ENCODE results near the gene STX5. TPM values are rescaled to one million over a fixed set of nuclear protein-coding genes. Genes with fewer than 3 reads are reported as not detected.

Gene STX5
- total and polyA plus RNA-seq, 9 of the 15 experiments (the other 6 are each of a cell fraction or from before 2014, with no cell fraction given) = 2.8 to 28.6 (median 23.7) TPM

DNA sequence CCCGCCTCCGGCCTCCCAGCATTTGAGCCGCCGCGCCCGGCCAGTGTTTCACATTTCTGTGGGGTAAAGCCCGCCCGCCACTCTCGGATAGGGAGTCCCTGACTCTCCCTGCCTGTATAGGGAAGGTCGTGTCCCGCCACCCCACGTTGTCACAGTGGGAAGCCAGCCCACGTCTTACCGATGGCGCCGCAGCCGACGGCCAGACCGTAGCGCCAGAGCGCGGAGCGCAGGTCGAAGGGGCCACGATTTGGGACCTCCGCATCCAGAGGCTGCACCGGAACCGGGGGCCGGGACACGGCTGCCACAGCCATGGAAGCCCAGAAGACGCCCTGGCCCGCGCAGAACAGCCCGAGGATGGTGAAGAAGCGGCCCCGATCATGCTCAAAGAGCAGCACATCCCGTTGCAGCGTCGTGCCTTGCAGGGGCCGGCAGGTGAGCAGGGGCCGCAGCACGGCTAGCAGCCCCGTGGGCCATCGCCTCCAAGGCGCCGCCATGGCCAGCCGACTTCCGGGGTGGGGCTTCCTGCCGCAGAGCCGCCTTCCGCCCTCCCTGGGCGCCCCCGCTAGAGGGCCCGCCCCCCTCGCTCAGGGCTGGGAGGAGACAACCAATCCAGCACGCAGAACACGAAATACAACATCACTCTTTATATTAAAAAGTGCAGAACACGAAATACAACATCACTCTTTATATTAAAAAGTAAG, 40.2 kb downstream of the STX5 start, which contains the start of gene TMEM223:
TMEM223 (minus strand) TSS at position 506 of the 701 bp plus-strand sequence; CDS start at position 494, 12 bp downstream.
- peaks cover 75% of the 10 kb centered on the region for H3K36me3 ChIP-seq (ENCODE audit: control insufficient read depth, insufficient read depth, low read length)
- peak within 1 kb of the TSS; percentile 100 for H3K4me3 ChIP-seq
- peak within 1 kb of the TSS; percentile 91 for H3K27ac ChIP-seq (ENCODE audit: extremely low read depth, low read depth, low read length)
- no TSS peak for BruUV-seq (replicated peaks)
- H4K20me1 ChIP-seq (replicated peaks; ENCODE audit: control insufficient read depth, insufficient read depth, low read length) = no peaks in the 10 kb centered on the region
- peak within 1 kb of the TSS; percentile 90 for H2AFZ ChIP-seq (ENCODE audit: low read depth, low read length)
- H3K9me3 ChIP-seq (replicated peaks; ENCODE audit: control insufficient read depth, insufficient read depth, low read depth, low read length) = no peaks in the 10 kb centered on the region
- in situ Hi-C loops (cut with MboI) (no loop called here), intact Hi-C loops (cut with micrococcal nuclease) (no loop called here)
- ChIA-PET POLR2A (interaction anchor here (0.7 to 11.4 kb wide), 12 partner anchors 11 to 217 kb away, joined by 3 to 116 read pairs (median 4); partner anchors contain the start of genes NXF1, STX5, WDR74 and ZBTB3), CTCF (ENCODE audit: low intra/inter-chr PET ratio) (no interaction called here)
- H3K4me1 ChIP-seq (replicated peaks in 1 of 2; ENCODE audit: control insufficient read depth in 2 of 2, insufficient read depth in 2 of 2, low read length in 2 of 2) = peaks cover 27% of the 10 kb centered on the region in 2 experiments
- DNase-seq (ENCODE audit: extremely low read depth in 1 of 4, low spot score in 3 of 4) (peak; percentile 84 to 92 (median 89)), FAIRE-seq (peak; percentile 86), ATAC-seq (peak; percentile 89)
- H3K9ac ChIP-seq (ENCODE audit: insufficient read depth in 1 of 2, low read depth in 2 of 2, low read length in 2 of 2) = peak within 1 kb of the TSS; percentile 84 to 96
- H3K4me2 ChIP-seq (ENCODE audit: insufficient read depth, low read length) = peak within 1 kb of the TSS; percentile 95
- 1% methylated on average over 55 of the region's 58 CpGs for WGBS (ENCODE audit: insufficient coverage, low coverage, missing lambda C conversion rate)
- no peaks in the 10 kb centered on the region for H3K27me3 ChIP-seq (ENCODE audit: control insufficient read depth in 2 of 2, insufficient read depth in 2 of 2, low read length in 2 of 2)
- H3K9me1 ChIP-seq (ENCODE audit: control insufficient read depth, insufficient read depth, low read length) = no peaks in the 10 kb centered on the region
- H3K79me2 ChIP-seq (ENCODE audit: control insufficient read depth, insufficient read depth, low read length) = peaks cover 50% of the 10 kb centered on the region
- TF ChIP-seq MXI1 (IDR thresholded peaks at IDR 0.05; ENCODE audit: low read depth, low read length) (peak; percentile 47; the same call in 1 of the 2 replicates), ZNF644 (tag; IDR thresholded peaks at IDR 0.05; ENCODE audit: low read depth) (no peak), ZKSCAN8 (CRISPR knock-in tag; IDR thresholded peaks at IDR 0.05) (no peak), KDM4B (IDR thresholded peaks at IDR 0.05; ENCODE audit: borderline replicate concordance in 2 of 2, low read depth in 1 of 2) (0 out of 4 replicates have a peak, but pooled peaks of 1 of the 2 experiments have one; percentile 72), SAFB2 (IDR thresholded peaks at IDR 0.05; ENCODE audit: borderline replicate concordance, low read depth, low read length, severe bottlenecking) (no peak), TOE1 (IDR thresholded peaks at IDR 0.05; ENCODE audit: borderline replicate concordance) (peak; percentile 48; the same call in 1 of the 2 replicates), TOE1 (CRISPR knock-in tag; IDR thresholded peaks at IDR 0.05; ENCODE audit: borderline replicate concordance, low read depth) (no peak), ZNF583 (CRISPR knock-in tag; IDR thresholded peaks at IDR 0.05) (no peak), MBD2 (IDR thresholded peaks at IDR 0.05; ENCODE audit: borderline replicate concordance, low read depth) (peak; percentile 63; the same call in 1 of the 2 replicates), POLR2H (tag; IDR thresholded peaks at IDR 0.05; ENCODE audit: low read depth) (peak; percentile 73; the same call in 1 of the 2 replicates)
- TF ChIP-seq, protein P1, sequence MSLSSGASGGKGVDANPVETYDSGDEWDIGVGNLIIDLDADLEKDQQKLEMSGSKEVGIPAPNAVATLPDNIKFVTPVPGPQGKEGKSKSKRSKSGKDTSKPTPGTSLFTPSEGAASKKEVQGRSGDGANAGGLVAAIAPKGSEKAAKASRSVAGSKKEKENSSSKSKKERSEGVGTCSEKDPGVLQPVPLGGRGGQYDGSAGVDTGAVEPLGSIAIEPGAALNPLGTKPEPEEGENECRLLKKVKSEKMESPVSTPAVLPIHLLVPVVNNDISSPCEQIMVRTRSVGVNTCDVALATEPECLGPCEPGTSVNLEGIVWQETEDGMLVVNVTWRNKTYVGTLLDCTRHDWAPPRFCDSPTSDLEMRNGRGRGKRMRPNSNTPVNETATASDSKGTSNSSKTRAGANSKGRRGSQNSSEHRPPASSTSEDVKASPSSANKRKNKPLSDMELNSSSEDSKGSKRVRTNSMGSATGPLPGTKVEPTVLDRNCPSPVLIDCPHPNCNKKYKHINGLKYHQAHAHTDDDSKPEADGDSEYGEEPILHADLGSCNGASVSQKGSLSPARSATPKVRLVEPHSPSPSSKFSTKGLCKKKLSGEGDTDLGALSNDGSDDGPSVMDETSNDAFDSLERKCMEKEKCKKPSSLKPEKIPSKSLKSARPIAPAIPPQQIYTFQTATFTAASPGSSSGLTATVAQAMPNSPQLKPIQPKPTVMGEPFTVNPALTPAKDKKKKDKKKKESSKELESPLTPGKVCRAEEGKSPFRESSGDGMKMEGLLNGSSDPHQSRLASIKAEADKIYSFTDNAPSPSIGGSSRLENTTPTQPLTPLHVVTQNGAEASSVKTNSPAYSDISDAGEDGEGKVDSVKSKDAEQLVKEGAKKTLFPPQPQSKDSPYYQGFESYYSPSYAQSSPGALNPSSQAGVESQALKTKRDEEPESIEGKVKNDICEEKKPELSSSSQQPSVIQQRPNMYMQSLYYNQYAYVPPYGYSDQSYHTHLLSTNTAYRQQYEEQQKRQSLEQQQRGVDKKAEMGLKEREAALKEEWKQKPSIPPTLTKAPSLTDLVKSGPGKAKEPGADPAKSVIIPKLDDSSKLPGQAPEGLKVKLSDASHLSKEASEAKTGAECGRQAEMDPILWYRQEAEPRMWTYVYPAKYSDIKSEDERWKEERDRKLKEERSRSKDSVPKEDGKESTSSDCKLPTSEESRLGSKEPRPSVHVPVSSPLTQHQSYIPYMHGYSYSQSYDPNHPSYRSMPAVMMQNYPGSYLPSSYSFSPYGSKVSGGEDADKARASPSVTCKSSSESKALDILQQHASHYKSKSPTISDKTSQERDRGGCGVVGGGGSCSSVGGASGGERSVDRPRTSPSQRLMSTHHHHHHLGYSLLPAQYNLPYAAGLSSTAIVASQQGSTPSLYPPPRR (CRISPR knock-in tag; IDR thresholded peaks at IDR 0.05; ENCODE audit: borderline replicate concordance) = no peak
- TF ChIP-seq, protein P2, sequence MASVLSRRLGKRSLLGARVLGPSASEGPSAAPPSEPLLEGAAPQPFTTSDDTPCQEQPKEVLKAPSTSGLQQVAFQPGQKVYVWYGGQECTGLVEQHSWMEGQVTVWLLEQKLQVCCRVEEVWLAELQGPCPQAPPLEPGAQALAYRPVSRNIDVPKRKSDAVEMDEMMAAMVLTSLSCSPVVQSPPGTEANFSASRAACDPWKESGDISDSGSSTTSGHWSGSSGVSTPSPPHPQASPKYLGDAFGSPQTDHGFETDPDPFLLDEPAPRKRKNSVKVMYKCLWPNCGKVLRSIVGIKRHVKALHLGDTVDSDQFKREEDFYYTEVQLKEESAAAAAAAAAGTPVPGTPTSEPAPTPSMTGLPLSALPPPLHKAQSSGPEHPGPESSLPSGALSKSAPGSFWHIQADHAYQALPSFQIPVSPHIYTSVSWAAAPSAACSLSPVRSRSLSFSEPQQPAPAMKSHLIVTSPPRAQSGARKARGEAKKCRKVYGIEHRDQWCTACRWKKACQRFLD (CRISPR knock-in tag; IDR thresholded peaks at IDR 0.05) = no peak
- TF ChIP-seq, protein P3, sequence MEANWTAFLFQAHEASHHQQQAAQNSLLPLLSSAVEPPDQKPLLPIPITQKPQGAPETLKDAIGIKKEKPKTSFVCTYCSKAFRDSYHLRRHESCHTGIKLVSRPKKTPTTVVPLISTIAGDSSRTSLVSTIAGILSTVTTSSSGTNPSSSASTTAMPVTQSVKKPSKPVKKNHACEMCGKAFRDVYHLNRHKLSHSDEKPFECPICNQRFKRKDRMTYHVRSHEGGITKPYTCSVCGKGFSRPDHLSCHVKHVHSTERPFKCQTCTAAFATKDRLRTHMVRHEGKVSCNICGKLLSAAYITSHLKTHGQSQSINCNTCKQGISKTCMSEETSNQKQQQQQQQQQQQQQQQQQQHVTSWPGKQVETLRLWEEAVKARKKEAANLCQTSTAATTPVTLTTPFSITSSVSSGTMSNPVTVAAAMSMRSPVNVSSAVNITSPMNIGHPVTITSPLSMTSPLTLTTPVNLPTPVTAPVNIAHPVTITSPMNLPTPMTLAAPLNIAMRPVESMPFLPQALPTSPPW (CRISPR knock-in tag; IDR thresholded peaks at IDR 0.05) = peak; percentile 90

Measured in K562 (cell line).